K562 (cell line): ENCODE data around the gene WWOX. TPM values are rescaled to one million over a fixed set of nuclear protein-coding genes. Genes with fewer than 3 reads are reported as not detected.

Source experiments
- ATAC-seq: fragments of 200-7000 bp; cut with Tn5 transposase; 3 replicates; pipeline ENCODE4 v1.9.1; 2020; ENCODE audit warnings: moderate library complexity
- BruUV-seq: library from RNA; stranded (reverse); fragments of 400-500 nt; replicated peaks from 2 replicates; lab custom pipeline; 2021; lab: Mats Ljungman, UMichigan
- CTCF ChIA-PET: fragments of 300-600 bp; formaldehyde crosslinking; extraction: SDS; loops from one replicate; lab custom pipeline; 2021; ENCODE audit warnings: low intra/inter-chr PET ratio; lab: Yijun Ruan, JAX
- POLR2A ChIA-PET: fragments of 300-600, 350-650 bp; sonication (Branson Sonifier 250); formaldehyde crosslinking; extraction: SDS; loops from one replicate; lab custom pipeline; 2021; ENCODE audit warnings: antibody characterized with exemption, inconsistent platforms; lab: Yijun Ruan, JAX
- DNase-seq, 4 experiments: peaks; one replicate each; pipeline versions ENCODE4 v3.0.0 to v3.0.0-alpha.2; 2011 to 2018; ENCODE audit warnings: low spot score in 3 of 4, mixed read lengths in 3 of 4; ENCODE audit errors: extremely low read depth in 1 of 4
- FAIRE-seq: peaks from 2 replicates; lab custom pipeline; 2011; peaks lifted over from hg19 to GRCh38; lab: Jason Lieb, UNC
- H2AFZ ChIP-seq: 2 replicates; pipeline ENCODE4 v1.6.0; 2011; ENCODE audit warnings: low read depth, low read length, control low read depth, inconsistent platforms
- H3K27ac ChIP-seq: fragments of 200-600 bp; 3 replicates; pipeline ENCODE4 v1.8.0; 2011; ENCODE audit warnings: low read depth, mild to moderate bottlenecking, control low read depth, inconsistent platforms, low read length, moderate library complexity, mixed read lengths; ENCODE audit errors: extremely low read depth
- H3K27me3 ChIP-seq, 2 experiments: fragments of 300-600 bp in 1 of 2; 2 replicates in 1 of 2; 3 replicates in 1 of 2; pipeline versions ENCODE4 v1.6.0 to v1.8.0; 2011; ENCODE audit warnings: inconsistent platforms in 2 of 2, low read length in 2 of 2, mild to moderate bottlenecking in 1 of 2, mixed read lengths in 1 of 2, moderate library complexity in 1 of 2; ENCODE audit not compliant: control insufficient read depth in 2 of 2, insufficient read depth in 2 of 2
- H3K36me3 ChIP-seq: fragments of 300-600 bp; 3 replicates; pipeline ENCODE4 v1.8.0; 2011; ENCODE audit warnings: mild to moderate bottlenecking, low read length, inconsistent platforms; ENCODE audit not compliant: control insufficient read depth, insufficient read depth
- H3K4me1 ChIP-seq, 2 experiments: fragments of 200-600 bp in 1 of 2; replicated peaks in 1 of 2; 2 replicates in 1 of 2; 3 replicates in 1 of 2; pipeline versions ENCODE4 v1.5.1 to v1.8.0; 2011; ENCODE audit warnings: inconsistent platforms in 2 of 2, low read length in 2 of 2, mild to moderate bottlenecking in 1 of 2, mixed read lengths in 1 of 2, moderate library complexity in 1 of 2; ENCODE audit not compliant: control insufficient read depth in 2 of 2, insufficient read depth in 2 of 2
- H3K4me2 ChIP-seq: 2 replicates; pipeline ENCODE4 v1.6.1; 2011; ENCODE audit warnings: low read length, control low read depth, inconsistent platforms, mixed read lengths; ENCODE audit not compliant: insufficient read depth
- H3K4me3 ChIP-seq: fragments of 200-600 bp; sonication (generic), shearing (Covaris generic); 2 replicates; pipeline ENCODE4 v1.5.1; 2016; ENCODE audit warnings: control low read depth, inconsistent platforms
- H3K79me2 ChIP-seq: fragments of 200-600 bp; 3 replicates; pipeline ENCODE4 v1.8.0; 2011; ENCODE audit warnings: low read length, inconsistent platforms; ENCODE audit not compliant: control insufficient read depth, insufficient read depth
- H3K9ac ChIP-seq, 2 experiments: 2 replicates each; pipeline versions ENCODE4 v1.6.0 to v1.6.1; 2011; ENCODE audit warnings: low read depth in 2 of 2, low read length in 2 of 2, control low read depth in 1 of 2, inconsistent platforms in 1 of 2, mild to moderate bottlenecking in 1 of 2, mixed read lengths in 1 of 2; ENCODE audit not compliant: insufficient read depth in 1 of 2
- H3K9me1 ChIP-seq: one replicate; pipeline ENCODE4 v1.6.0; 2011; ENCODE audit warnings: inconsistent platforms, mild to moderate bottlenecking, low read length, moderate library complexity; ENCODE audit not compliant: control insufficient read depth, insufficient read depth
- H3K9me3 ChIP-seq: replicated peaks from 2 replicates; pipeline ENCODE4 v1.5.1; 2011; ENCODE audit warnings: low read depth, low read length, inconsistent platforms; ENCODE audit not compliant: control insufficient read depth, insufficient read depth
- H4K20me1 ChIP-seq: replicated peaks from 2 replicates; pipeline ENCODE4 v1.6.1; 2011; ENCODE audit warnings: low read length, inconsistent platforms, mixed read lengths; ENCODE audit not compliant: control insufficient read depth, insufficient read depth
- FOXJ2 ChIP-seq: fragments of 200-800 bp; sonication (Bioruptor generic); IDR thresholded peaks from 2 replicates; pipeline ENCODE4 v1.6.1; 2016; ENCODE audit warnings: missing genetic modification characterization, missing compliant biosample characterization
- HNRNPK ChIP-seq: fragments of 200-400 bp; formaldehyde crosslinking; IDR thresholded peaks from one replicate; pipeline ENCODE4 v1.6.1; 2018; ENCODE audit warnings: mild to moderate bottlenecking, low read depth, low read length; ENCODE audit not compliant: poor library complexity, severe bottlenecking
- L3MBTL2 ChIP-seq: fragments of 450-650 bp; IDR thresholded peaks from 2 replicates; pipeline ENCODE4 v1.6.1; 2016; ENCODE audit warnings: mild to moderate bottlenecking, moderate library complexity
- SP2 ChIP-seq: IDR thresholded peaks from 2 replicates; pipeline ENCODE4 v1.6.1; 2011; ENCODE audit warnings: mild to moderate bottlenecking, low read depth, low read length, moderate library complexity; ENCODE audit not compliant: poor library complexity, severe bottlenecking; ENCODE audit errors: extremely low read depth
- ZNF318 ChIP-seq, 2 experiments: fragments of 450-650 bp; IDR thresholded peaks; 2 replicates each; pipeline ENCODE4 v1.6.1; 2016; ENCODE audit warnings: mild to moderate bottlenecking in 2 of 2, borderline replicate concordance in 1 of 2, low read depth in 1 of 2, moderate library complexity in 1 of 2
- WGBS: fragments of 100-300 bp; shearing (Covaris generic); methylation state at CpG from one replicate; pipeline ENCODE4 v1.1.6; 2016; ENCODE audit warnings: low coverage, mixed read lengths; ENCODE audit not compliant: insufficient coverage; ENCODE audit errors: missing lambda C conversion rate; 5-methylcytosine and 5-hydroxymethylcytosine counted together
- in situ Hi-C: fragments of 300-500 bp; cut with MboI; formaldehyde crosslinking; loops from 4 replicates; pipeline ENCODE4 v1.15.0; 2018; ENCODE audit warnings: inconsistent platforms, mixed read lengths
- intact Hi-C: fragments of 100-400 bp; cut with micrococcal nuclease; formaldehyde crosslinking; loops from 2 replicates; pipeline ENCODE4 v1.14.2; 2022
- polyA plus RNA-seq, 8 experiments: library from polyadenylated mRNA; depleted of rRNA in 4 of 8; stranded (reverse) in 5 of 8; unstranded in 3 of 8; fragments of >200 nt; fragmentation: Nextera tagmentation in 2 of 8; fragmentation: Illumina TruSeq in 1 of 8; extraction: Ambion mirVana in 2 of 8; extraction: Trizol in 1 of 8; gene quantifications; 2 replicates each; pipeline versions ENCODE4 v1.2.1 to v1.2.3, GENCODE V29; 2011 to 2014; ENCODE audit warnings: inconsistent platforms in 1 of 8, missing spikeins in 1 of 8
- total RNA-seq, 7 experiments: library from RNA; depleted of rRNA in 6 of 7; stranded (reverse); fragments of >200 nt in 6 of 7; fragmentation: Illumina TruSeq in 2 of 7; extraction: Trizol in 2 of 7; gene quantifications; 2 replicates each; pipeline versions ENCODE4 v1.2.1 to v1.2.3, GENCODE V29; 2011 to 2021; ENCODE audit warnings: low replicate concordance in 1 of 7

WWOX gene
- total and polyA plus RNA-seq, 9 of the 15 experiments (the other 6 are each of a cell fraction or from before 2014, with no cell fraction given) = 1.6 to 22.7 (median 8.1) TPM

- TF ChIP-seq FOXJ2 = no peak
- TF ChIP-seq SP2 = no peak
- TF ChIP-seq L3MBTL2 = no peak
Measured at GRCh38 chr16:78259873-78260272, 160.4 kb downstream of the WWOX start (continued).

GRCh38 chr16:78264642-78265041, 165.2 kb downstream of the WWOX start:
- H3K4me3 ChIP-seq = no peak overlapping the region
- WGBS = 4% methylated on average over 6 of the region's 6 CpGs
- H2AFZ ChIP-seq = no peak overlapping the region
- ChIA-PET CTCF (no interaction called here), POLR2A (no interaction called here)
- intact Hi-C loops = no loop called here
- no TSS peak for BruUV-seq
- H3K27ac ChIP-seq = no peak overlapping the region
- H3K9me3 ChIP-seq = no peaks in the 10 kb centered on the region
- DNase-seq = no peak
- ATAC-seq = no peak
- no peaks in the 10 kb centered on the region for H3K79me2 ChIP-seq
- no peak for TF ChIP-seq ZNF318 (IDR thresholded peaks at IDR 0.05; ENCODE audit: borderline replicate concordance in 1 of 2, low read depth in 1 of 2)
- peak; percentile 58 for TF ChIP-seq HNRNPK
- H3K36me3 ChIP-seq = no peaks in the 10 kb centered on the region
- no peak for FAIRE-seq
- H3K4me2 ChIP-seq = no peak overlapping the region
- H3K4me1 ChIP-seq = no peaks in the 10 kb centered on the region
- peaks cover 0 to 2% of the 10 kb centered on the region in 2 experiments; a peak in 1 of 5 replicates for H3K27me3 ChIP-seq
- no peaks in the 10 kb centered on the region for H4K20me1 ChIP-seq
- in situ Hi-C loops = no loop called here
- no peaks in the 10 kb centered on the region for H3K9me1 ChIP-seq
- no peak overlapping the region for H3K9ac ChIP-seq
